Nephron progenitor cell (in vitro differentiated cells): ENCODE measurements around the gene PALLD.
"Not testable (repeated sequence)": the region's sequence is repeated elsewhere in the genome, so short reads cannot be mapped to it uniquely, and the experiment has no call there.

Source experiments
- DNase-seq: peaks from one replicate; pipeline ENCODE4 v3.0.0; 2021
- H3K27ac Mint-ChIP-seq: 2 replicates; pipeline ENCODE4 v1.8.0; 2021; ENCODE audit warnings: mild to moderate bottlenecking, moderate library complexity, mixed read lengths
- H3K27me3 Mint-ChIP-seq: 2 replicates; pipeline ENCODE4 v1.8.0; 2021; ENCODE audit warnings: mild to moderate bottlenecking, low read depth, mixed read lengths; ENCODE audit not compliant: poor library complexity
- H3K36me3 Mint-ChIP-seq: 2 replicates; pipeline ENCODE4 v1.8.0; 2021; ENCODE audit warnings: low read depth, mixed read lengths
- H3K4me1 Mint-ChIP-seq: 2 replicates; pipeline ENCODE4 v1.8.0; 2021; ENCODE audit warnings: mixed read lengths
- H3K4me3 Mint-ChIP-seq: 2 replicates; pipeline ENCODE4 v1.8.0; 2021; ENCODE audit warnings: mild to moderate bottlenecking, moderate library complexity, mixed read lengths
- H3K9me3 Mint-ChIP-seq: 2 replicates; pipeline ENCODE4 v1.8.0; 2021; ENCODE audit warnings: mild to moderate bottlenecking, moderate library complexity, mixed read lengths
- CTCF ChIP-seq: fragments of 200-600 bp; sonication (generic); IDR thresholded peaks from 2 replicates; pipeline ENCODE4 v1.5.0; 2021; ENCODE audit warnings: antibody characterized with exemption

The PALLD gene

DNA sequence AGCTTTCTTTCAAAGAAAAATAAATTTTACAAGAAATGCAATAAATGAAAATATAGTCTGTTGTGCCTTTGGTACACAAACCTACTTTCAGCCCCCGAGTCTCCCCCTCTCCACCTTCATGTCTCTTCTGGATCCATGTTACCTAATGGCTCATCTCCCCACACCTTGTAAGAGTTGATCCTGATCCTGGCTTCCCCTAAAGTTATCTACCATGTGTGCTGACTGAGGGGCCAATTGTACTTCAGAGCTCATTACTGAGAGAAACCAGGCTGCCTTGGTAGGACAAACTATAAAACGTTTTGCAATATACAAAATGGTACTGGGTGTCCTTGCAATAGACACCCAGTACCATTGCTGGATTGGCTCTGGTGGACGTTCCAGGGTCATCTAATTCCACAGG, 11.8 kb downstream of the PALLD start:
- Mint-ChIP-seq H3K4me3 (no peak overlapping the region), H3K36me3 (no peaks in the 10 kb centered on the region), H3K4me1 (peaks cover 17% of the 10 kb centered on the region), H3K27me3 (no peaks in the 10 kb centered on the region), H3K27ac (no peak overlapping the region), H3K9me3 (no peaks in the 10 kb centered on the region)
- no peak for DNase-seq
- TF ChIP-seq CTCF = no peak

DNA sequence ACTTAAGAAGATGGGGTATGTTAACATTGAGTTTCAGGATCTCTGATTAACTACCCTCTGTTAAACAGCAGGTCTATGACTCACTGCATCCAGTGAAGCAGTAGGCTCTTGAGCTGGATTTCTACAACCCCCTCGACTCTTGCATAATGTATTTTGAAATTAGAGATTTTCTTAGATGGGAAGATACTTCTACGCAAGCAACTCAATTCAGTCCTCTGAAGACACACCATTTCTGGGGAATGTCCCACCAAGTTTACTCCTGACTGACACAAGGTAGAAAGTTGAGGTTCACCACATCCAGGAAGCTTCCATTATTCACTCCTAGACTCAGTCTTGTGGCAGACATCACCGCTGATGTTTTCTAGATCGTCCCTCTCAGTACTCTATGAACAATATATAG, 12.9 kb downstream of the PALLD start:
- DNase-seq = no peak
- Mint-ChIP-seq H3K27me3 (no peaks in the 10 kb centered on the region), H3K9me3 (no peaks in the 10 kb centered on the region), H3K4me3 (no peak overlapping the region), H3K27ac (no peak overlapping the region), H3K36me3 (no peaks in the 10 kb centered on the region), H3K4me1 (peaks cover 17% of the 10 kb centered on the region)
- no peak for TF ChIP-seq CTCF

- H3K27ac Mint-ChIP-seq = no peak overlapping the region
- DNase-seq = no peak
- no peak overlapping the region for H3K4me3 Mint-ChIP-seq
- TF ChIP-seq CTCF = no peak
- H3K27me3 Mint-ChIP-seq = no peaks in the 10 kb centered on the region
- H3K36me3 Mint-ChIP-seq = no peaks in the 10 kb centered on the region
- peaks cover 17% of the 10 kb centered on the region for H3K4me1 Mint-ChIP-seq
- no peaks in the 10 kb centered on the region for H3K9me3 Mint-ChIP-seq
These were observed 15.1 kb downstream of the PALLD start for GRCh38 chr4:168511780-168512489.

GRCh38 chr4:168513826-168514225, 17.0 kb downstream of the PALLD start:
- H3K36me3 Mint-ChIP-seq, H3K9me3 Mint-ChIP-seq, H3K27me3 Mint-ChIP-seq, H3K27ac Mint-ChIP-seq, DNase-seq, H3K4me3 Mint-ChIP-seq: not testable (repeated sequence)
- peaks cover 17% of the 10 kb centered on the region for H3K4me1 Mint-ChIP-seq

GRCh38 chr4:168514249-168514852, 17.5 kb downstream of the PALLD start:
- no peaks in the 10 kb centered on the region for H3K36me3 Mint-ChIP-seq
- H3K9me3 Mint-ChIP-seq = no peaks in the 10 kb centered on the region
- no peak for DNase-seq
- no peak overlapping the region for H3K27ac Mint-ChIP-seq
- peaks cover 17% of the 10 kb centered on the region for H3K4me1 Mint-ChIP-seq
- H3K27me3 Mint-ChIP-seq = no peaks in the 10 kb centered on the region
- no peak overlapping the region for H3K4me3 Mint-ChIP-seq
- TF ChIP-seq CTCF = peak; percentile 15

- Mint-ChIP-seq H3K9me3 (no peaks in the 10 kb centered on the region), H3K4me3 (no peak overlapping the region), H3K36me3 (no peaks in the 10 kb centered on the region), H3K4me1 (peaks cover 17% of the 10 kb centered on the region), H3K27me3 (no peaks in the 10 kb centered on the region), H3K27ac (no peak overlapping the region)
- DNase-seq = no peak
- TF ChIP-seq CTCF = no peak
These were observed 18.6 kb downstream of the PALLD start for GRCh38 chr4:168515222-168516011.
